GM18507 (cell line): ENCODE data around the gene MAF.

Experiments
- DNase-seq: peaks from one replicate; pipeline ENCODE4 v3.0.0; 2011; ENCODE audit warnings: low read depth; ENCODE audit not compliant: insufficient read length; ENCODE audit errors: extremely low spot score
- FAIRE-seq: peaks from 2 replicates; lab custom pipeline; 2011; peaks lifted over from hg19 to GRCh38; lab: Jason Lieb, UNC

MAF gene

DNA sequence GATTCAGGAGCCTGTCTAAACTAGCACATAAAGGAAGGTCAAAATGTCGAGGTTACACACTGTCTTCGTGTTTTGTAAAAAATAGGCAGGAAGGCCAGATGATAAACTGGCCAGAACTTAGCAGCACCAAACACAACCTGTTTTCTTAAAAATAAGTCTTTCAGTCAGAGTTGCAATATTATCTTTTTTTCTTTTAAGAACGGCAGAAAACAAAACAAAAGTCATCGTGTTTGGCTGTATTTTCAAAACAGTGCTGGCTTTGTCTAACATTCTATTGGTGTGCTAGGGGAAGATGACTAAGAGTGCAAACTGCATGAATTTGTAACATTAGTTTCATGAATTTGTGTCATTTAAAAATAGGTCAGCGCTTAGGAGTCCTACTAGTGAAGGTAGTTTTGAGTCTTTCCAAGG, 5.3 kb downstream of the MAF start:
- DNase-seq (no peak), FAIRE-seq (no peak)

DNA sequence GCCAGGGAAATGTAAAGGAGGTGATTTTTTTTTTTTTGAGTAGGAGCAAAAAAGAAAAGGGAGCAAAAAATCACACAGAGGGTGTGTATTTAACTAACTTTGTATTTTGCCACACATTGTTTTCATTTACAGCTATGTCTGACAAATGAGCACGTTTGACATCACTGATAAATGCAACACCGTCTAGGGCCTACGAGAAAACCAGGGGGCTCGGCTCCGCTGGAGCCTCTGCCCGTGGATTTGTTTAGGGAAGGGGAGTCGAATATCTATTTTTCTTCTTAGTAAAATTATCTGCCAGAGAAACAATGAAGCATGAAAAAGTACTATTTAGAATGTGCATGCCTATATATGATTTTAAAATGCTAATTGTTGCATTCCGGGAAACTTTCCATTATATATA, 6.8 kb downstream of the MAF start:
- FAIRE-seq (no peak), DNase-seq (no peak)

GRCh38 chr16:79593074-79593531, 7.4 kb downstream of the MAF start:
- FAIRE-seq (no peak), DNase-seq (no peak)

DNA sequence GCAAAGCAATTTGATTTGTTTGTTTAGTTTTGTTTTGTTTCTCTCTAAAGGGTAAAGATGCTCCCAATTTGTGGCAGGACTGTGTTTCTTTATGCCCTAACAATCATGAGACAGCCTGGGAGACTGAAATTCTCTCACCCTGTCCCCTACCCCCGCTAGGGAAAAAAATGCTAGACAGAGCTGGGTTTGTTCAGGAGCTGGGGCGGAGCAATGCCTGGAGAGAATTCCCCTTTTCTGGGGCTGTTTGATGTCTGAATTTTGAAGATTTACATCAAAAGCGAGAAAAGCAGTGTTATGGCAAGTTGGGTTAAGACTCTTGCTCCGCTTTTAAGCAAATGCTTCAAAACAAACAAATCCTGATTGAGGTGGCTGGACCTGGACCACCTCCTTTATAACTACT, 8.4 kb downstream of the MAF start:
- DNase-seq (no peak), FAIRE-seq (no peak)

GRCh38 chr16:79589601-79590102, 10.9 kb downstream of the MAF start:
- no peak for DNase-seq

DNA sequence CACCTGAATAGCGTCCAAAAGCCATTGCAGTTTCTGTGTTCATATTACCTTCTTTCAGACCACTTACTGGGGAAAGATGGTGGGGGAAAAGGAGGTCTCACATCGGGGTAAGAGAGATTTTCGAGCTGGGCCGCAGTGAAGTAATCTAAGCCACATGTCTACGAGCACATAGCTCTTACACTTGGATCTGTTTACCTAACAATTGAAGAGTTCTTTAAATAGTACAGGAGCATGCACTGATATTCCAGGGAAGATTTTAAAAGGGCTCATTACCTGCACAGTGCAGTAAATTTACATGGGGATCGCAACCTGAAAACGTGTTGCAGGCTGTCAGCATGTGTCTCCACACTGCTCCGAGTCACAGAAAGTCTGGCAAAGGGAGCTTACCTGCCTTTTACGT, 12.6 kb downstream of the MAF start:
- no peak for DNase-seq
- no peak for FAIRE-seq

More at GRCh38 chr16:79589601-79590102, 10.9 kb downstream of the MAF start:
- no peak for FAIRE-seq

GRCh38 chr16:79587296-79587695, 13.2 kb downstream of the MAF start:
- DNase-seq (no peak), FAIRE-seq (no peak)

- no peak for FAIRE-seq
Measured at GRCh38 chr16:79582789-79583188, 17.7 kb downstream of the MAF start.

GRCh38 chr16:79580453-79581191, 19.9 kb downstream of the MAF start:
- DNase-seq = no peak
- no peak for FAIRE-seq

More at GRCh38 chr16:79582789-79583188, 17.7 kb downstream of the MAF start:
- no peak for DNase-seq

GRCh38 chr16:79576602-79577001, 23.9 kb downstream of the MAF start:
- DNase-seq = no peak
- no peak for FAIRE-seq

DNA sequence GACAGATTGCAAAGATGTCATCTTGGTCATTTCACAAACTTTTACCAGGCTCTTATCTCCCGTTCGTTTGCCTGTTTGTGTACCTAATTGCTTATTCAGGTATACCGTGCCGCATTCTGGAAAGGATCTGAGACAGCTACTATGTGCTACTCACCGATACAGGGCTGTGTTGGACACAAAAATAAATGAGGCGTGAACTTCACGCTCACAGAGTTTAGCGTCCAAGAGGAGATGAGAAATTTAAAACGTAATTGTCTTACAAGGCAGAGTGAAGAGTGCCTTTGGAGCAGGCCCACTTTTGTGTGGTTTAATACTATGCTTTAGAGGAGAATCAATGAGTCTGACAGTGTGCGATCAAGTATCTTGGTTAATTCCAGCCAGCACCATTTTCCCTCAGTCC, 26.7 kb downstream of the MAF start:
- FAIRE-seq (no peak), DNase-seq (no peak)

- DNase-seq (no peak), FAIRE-seq (no peak)
Measured at GRCh38 chr16:79573071-79573470, 27.5 kb downstream of the MAF start.

DNA sequence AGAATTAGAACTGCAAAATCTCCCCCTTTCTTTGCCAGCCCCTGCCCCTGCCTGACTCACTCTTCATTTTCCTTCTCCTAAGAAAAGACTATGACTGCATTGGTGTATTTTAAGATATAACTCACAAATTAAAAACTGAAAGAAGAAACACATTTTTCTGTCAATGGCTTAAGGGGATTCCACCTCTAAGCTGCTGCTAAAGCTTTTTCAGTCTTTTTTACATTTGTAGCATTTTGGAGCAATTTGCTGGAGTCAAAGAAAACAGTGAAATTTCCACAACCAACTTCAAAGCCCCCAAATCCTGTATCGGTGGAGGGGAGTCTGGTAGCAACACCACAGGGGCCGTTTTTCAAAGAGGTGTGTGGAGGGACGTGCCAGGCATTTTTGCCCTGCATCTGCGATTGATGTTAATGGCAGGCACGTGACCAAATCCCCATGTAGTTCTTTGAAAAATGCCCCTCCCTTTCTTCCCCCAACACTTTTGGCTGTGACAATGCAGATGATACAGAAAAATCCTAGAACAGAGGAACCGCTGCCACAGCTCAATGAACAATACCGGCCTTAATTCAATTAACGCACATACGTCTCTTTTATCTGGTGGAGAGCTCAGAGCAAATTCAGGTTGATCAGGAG, 28.5 kb downstream of the MAF start:
- no peak for FAIRE-seq
- no peak for DNase-seq

GRCh38 chr16:79571065-79571902, 29.3 kb downstream of the MAF start:
- no peak for FAIRE-seq

GRCh38 chr16:79564671-79565107, 35.8 kb downstream of the MAF start:
- DNase-seq (no peak), FAIRE-seq (no peak)

More at GRCh38 chr16:79571065-79571902, 29.3 kb downstream of the MAF start:
- no peak for DNase-seq

DNA sequence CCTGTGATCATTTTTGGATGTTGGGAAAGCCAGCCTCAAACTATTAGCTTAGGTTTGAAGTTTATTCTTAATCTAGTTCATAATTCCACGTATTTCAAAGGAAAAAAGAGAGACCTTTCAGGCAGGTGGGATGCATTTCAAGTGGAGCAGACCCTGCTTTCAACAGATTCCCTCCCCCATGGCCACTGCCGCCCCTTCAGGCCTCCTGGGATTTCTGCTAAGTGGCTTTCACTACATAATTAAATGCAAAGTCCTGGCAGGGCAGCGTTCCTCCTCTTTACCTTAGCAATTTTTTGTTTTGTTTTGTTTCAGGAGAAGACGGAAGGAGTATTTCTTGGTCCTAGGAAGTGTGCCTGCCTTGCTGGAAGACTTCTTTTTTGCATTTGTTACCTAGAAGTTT, 36.6 kb downstream of the MAF start:
- DNase-seq (no peak), FAIRE-seq (no peak)

GRCh38 chr16:79562166-79562823, 38.2 kb downstream of the MAF start:
- DNase-seq (no peak), FAIRE-seq (no peak)

GRCh38 chr16:79561729-79562128, 38.8 kb downstream of the MAF start:
- FAIRE-seq = no peak
- DNase-seq = no peak

- no peak for DNase-seq
Measured at GRCh38 chr16:79560923-79561322, 39.6 kb downstream of the MAF start.

DNA sequence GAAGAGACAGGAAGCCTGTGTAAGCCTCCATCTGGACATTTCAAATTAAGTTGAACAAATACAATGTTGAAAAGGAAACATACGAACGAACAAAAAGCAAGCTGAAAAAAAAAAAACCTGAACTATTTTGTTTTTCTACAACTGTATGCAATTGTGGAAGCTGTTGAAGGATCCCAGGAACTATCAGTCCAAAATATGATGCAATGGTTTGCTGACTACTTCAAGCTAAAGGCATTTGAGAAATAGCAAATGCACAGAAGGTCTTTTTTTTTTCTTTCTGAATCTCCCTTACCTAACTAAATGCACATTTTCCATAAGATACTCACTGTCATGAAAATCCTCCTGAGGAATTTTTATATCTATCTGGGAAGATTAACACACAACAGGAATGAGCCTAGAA, 40.2 kb downstream of the MAF start:
- no peak for DNase-seq
- no peak for FAIRE-seq

More at GRCh38 chr16:79560923-79561322, 39.6 kb downstream of the MAF start:
- no peak for FAIRE-seq
